GM23338 (cell line): Measurements from ENCODE around the gene SH3PXD2B. TPM values are rescaled to one million over a fixed set of nuclear protein-coding genes. Genes with fewer than 3 reads are reported as not detected.
A peak's percentile ranks its signal among the peaks of the same experiment; 100 is the strongest.

Experiments
- ATAC-seq: fragments of 200-7000 bp; cut with Tn5 transposase; 3 replicates; pipeline ENCODE4 v1.9.1; 2020
- DNase-seq: peaks from one replicate; pipeline ENCODE4 v3.0.0-alpha.2; 2015; ENCODE audit warnings: low spot score
- H2AFZ ChIP-seq: fragments of 200-600 bp; sonication (generic); 2 replicates; pipeline ENCODE4 v1.8.0; 2016; ENCODE audit warnings: antibody characterized with exemption, mild to moderate bottlenecking, moderate library complexity
- H3F3A ChIP-seq: fragments of 200-600 bp; sonication (generic); replicated peaks from 2 replicates; pipeline ENCODE4 v1.8.0; 2017; ENCODE audit warnings: antibody characterized with exemption, mixed run types, low read depth
- H3K27ac ChIP-seq: fragments of 200-600 bp; sonication (generic); 2 replicates; pipeline ENCODE4 v1.6.1; 2016; ENCODE audit warnings: low read depth
- H3K27me3 ChIP-seq: fragments of 200-600 bp; sonication (generic); 2 replicates; pipeline ENCODE4 v1.8.0; 2016; ENCODE audit warnings: mild to moderate bottlenecking, mixed run types, moderate library complexity; ENCODE audit not compliant: insufficient read depth
- H3K36me3 ChIP-seq: fragments of 200-600 bp; sonication (generic); 2 replicates; pipeline ENCODE4 v1.8.0; 2016; ENCODE audit warnings: mild to moderate bottlenecking; ENCODE audit not compliant: insufficient read depth
- H3K4me1 ChIP-seq: fragments of 200-600 bp; sonication (generic); 2 replicates; pipeline ENCODE4 v1.8.0; 2016; ENCODE audit warnings: mild to moderate bottlenecking, moderate library complexity; ENCODE audit not compliant: insufficient read depth
- H3K4me2 ChIP-seq: fragments of 200-600 bp; sonication (generic); 2 replicates; pipeline ENCODE4 v1.7.1; 2017; ENCODE audit warnings: mixed run types
- H3K4me3 ChIP-seq: fragments of 200-600 bp; sonication (generic); 2 replicates; pipeline ENCODE4 v1.6.1; 2016; ENCODE audit warnings: mixed run types
- H3K79me2 ChIP-seq: fragments of 200-600 bp; sonication (generic); replicated peaks from 2 replicates; pipeline ENCODE4 v1.8.0; 2017; ENCODE audit warnings: mild to moderate bottlenecking; ENCODE audit not compliant: insufficient read depth
- H3K9me2 ChIP-seq: fragments of 200-600 bp; sonication (generic); 2 replicates; pipeline ENCODE4 v1.8.0; 2017; ENCODE audit not compliant: insufficient read depth
- H4K20me1 ChIP-seq: fragments of 200-600 bp; sonication (generic); replicated peaks from 2 replicates; pipeline ENCODE4 v1.8.0; 2017; ENCODE audit warnings: mild to moderate bottlenecking; ENCODE audit not compliant: insufficient read depth
- H3K27ac Mint-ChIP-seq: 2 replicates; pipeline ENCODE4 v1.8.0; 2020; ENCODE audit warnings: inconsistent platforms, mild to moderate bottlenecking, moderate library complexity, mixed read lengths
- H3K27me3 Mint-ChIP-seq: 3 replicates; pipeline ENCODE4 v1.8.0; 2022; ENCODE audit warnings: low read depth, mild to moderate bottlenecking, moderate library complexity, mixed read lengths, inconsistent platforms; ENCODE audit not compliant: insufficient read depth, poor library complexity
- H3K36me3 Mint-ChIP-seq: 3 replicates; pipeline ENCODE4 v1.8.0; 2021; ENCODE audit warnings: low read depth, mild to moderate bottlenecking, inconsistent platforms, moderate library complexity, mixed read lengths
- H3K4me1 Mint-ChIP-seq: 3 replicates; pipeline ENCODE4 v1.8.0; 2020; ENCODE audit warnings: mild to moderate bottlenecking, inconsistent platforms, mixed read lengths
- H3K4me3 Mint-ChIP-seq: 3 replicates; pipeline ENCODE4 v1.8.0; 2021; ENCODE audit warnings: moderate library complexity, mild to moderate bottlenecking, inconsistent platforms, mixed read lengths
- H3K9me3 Mint-ChIP-seq: 3 replicates; pipeline ENCODE4 v1.8.0; 2020; ENCODE audit warnings: moderate library complexity, mild to moderate bottlenecking, inconsistent platforms, mixed read lengths
- CREB1 ChIP-seq: fragments of 250-450 bp; sonication (Bioruptor Pico); IDR thresholded peaks from 2 replicates; pipeline ENCODE4 v1.5.0; 2020; ENCODE audit warnings: low read depth, mild to moderate bottlenecking, moderate library complexity
- EZH2 ChIP-seq: fragments of 200-600 bp; sonication (generic); IDR thresholded peaks from one replicate; pipeline ENCODE4 v1.8.0; 2017; ENCODE audit warnings: antibody characterized with exemption, mild to moderate bottlenecking, low read depth; ENCODE audit not compliant: unreplicated experiment
- EZH2phosphoT487 ChIP-seq: fragments of 200-600 bp; sonication (generic); IDR thresholded peaks from one replicate; pipeline ENCODE4 v1.8.1; 2018; ENCODE audit warnings: antibody characterized with exemption; ENCODE audit not compliant: unreplicated experiment
- NANOG ChIP-seq: IDR thresholded peaks from 2 replicates; pipeline ENCODE4 v1.6.1; 2016; ENCODE audit warnings: antibody characterized with exemption, borderline replicate concordance
- POLR2AphosphoS5 ChIP-seq: IDR thresholded peaks from 2 replicates; pipeline ENCODE4 v1.6.1; 2016; ENCODE audit warnings: antibody characterized with exemption, low read depth
- ZNF114 ChIP-seq: fragments of 250-450 bp; sonication (Bioruptor Pico); IDR thresholded peaks from 2 replicates; pipeline ENCODE4 v1.5.0; 2020; ENCODE audit warnings: mild to moderate bottlenecking, moderate library complexity
- ZNF331 ChIP-seq: fragments of 250-450 bp; sonication (Bioruptor Pico); IDR thresholded peaks from 2 replicates; pipeline ENCODE4 v1.5.0; 2020; ENCODE audit warnings: low read depth, mild to moderate bottlenecking, moderate library complexity
- polyA plus RNA-seq: library from polyadenylated mRNA; unstranded; fragments of >200 nt; fragmentation: Nextera tagmentation; extraction: Ambion mirVana; gene quantifications from 2 replicates; pipeline ENCODE4 v1.2.1, GENCODE V29; 2016
- total RNA-seq: library from RNA; depleted of rRNA; stranded (reverse); fragments of >200 nt; shearing (Covaris generic); gene quantifications from 2 replicates; pipeline ENCODE4 v1.2.3, GENCODE V29; 2014
- TF ChIP-seq, protein P1 (sequence below): IDR thresholded peaks from one replicate; pipeline ENCODE4 v1.6.1; 2018; ENCODE audit warnings: antibody characterized with exemption; ENCODE audit not compliant: unreplicated experiment
- TF ChIP-seq, protein P2 (sequence below): IDR thresholded peaks from 2 replicates; pipeline ENCODE4 v1.6.1; 2016; ENCODE audit warnings: antibody characterized with exemption
- TF ChIP-seq, protein P3 (sequence below), 2 experiments: fragments of 200-600 bp in 1 of 2; sonication (generic) in 1 of 2; conservative IDR thresholded peaks; 2 replicates each; pipeline versions ENCODE4 v1.5.1 to v1.6.1; 2016 to 2017; ENCODE audit warnings: antibody characterized with exemption in 2 of 2, low read depth in 2 of 2, mild to moderate bottlenecking in 2 of 2, moderate library complexity in 1 of 2

Gene SH3PXD2B
- total and polyA plus RNA-seq, 2 experiments from 2014 or later, result 40.2 to 52.5 TPM

- TF ChIP-seq, protein P1, sequence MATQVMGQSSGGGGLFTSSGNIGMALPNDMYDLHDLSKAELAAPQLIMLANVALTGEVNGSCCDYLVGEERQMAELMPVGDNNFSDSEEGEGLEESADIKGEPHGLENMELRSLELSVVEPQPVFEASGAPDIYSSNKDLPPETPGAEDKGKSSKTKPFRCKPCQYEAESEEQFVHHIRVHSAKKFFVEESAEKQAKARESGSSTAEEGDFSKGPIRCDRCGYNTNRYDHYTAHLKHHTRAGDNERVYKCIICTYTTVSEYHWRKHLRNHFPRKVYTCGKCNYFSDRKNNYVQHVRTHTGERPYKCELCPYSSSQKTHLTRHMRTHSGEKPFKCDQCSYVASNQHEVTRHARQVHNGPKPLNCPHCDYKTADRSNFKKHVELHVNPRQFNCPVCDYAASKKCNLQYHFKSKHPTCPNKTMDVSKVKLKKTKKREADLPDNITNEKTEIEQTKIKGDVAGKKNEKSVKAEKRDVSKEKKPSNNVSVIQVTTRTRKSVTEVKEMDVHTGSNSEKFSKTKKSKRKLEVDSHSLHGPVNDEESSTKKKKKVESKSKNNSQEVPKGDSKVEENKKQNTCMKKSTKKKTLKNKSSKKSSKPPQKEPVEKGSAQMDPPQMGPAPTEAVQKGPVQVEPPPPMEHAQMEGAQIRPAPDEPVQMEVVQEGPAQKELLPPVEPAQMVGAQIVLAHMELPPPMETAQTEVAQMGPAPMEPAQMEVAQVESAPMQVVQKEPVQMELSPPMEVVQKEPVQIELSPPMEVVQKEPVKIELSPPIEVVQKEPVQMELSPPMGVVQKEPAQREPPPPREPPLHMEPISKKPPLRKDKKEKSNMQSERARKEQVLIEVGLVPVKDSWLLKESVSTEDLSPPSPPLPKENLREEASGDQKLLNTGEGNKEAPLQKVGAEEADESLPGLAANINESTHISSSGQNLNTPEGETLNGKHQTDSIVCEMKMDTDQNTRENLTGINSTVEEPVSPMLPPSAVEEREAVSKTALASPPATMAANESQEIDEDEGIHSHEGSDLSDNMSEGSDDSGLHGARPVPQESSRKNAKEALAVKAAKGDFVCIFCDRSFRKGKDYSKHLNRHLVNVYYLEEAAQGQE, result no peak
- TF ChIP-seq, protein P2, sequence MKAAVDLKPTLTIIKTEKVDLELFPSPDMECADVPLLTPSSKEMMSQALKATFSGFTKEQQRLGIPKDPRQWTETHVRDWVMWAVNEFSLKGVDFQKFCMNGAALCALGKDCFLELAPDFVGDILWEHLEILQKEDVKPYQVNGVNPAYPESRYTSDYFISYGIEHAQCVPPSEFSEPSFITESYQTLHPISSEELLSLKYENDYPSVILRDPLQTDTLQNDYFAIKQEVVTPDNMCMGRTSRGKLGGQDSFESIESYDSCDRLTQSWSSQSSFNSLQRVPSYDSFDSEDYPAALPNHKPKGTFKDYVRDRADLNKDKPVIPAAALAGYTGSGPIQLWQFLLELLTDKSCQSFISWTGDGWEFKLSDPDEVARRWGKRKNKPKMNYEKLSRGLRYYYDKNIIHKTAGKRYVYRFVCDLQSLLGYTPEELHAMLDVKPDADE, result no peak
- TF ChIP-seq POLR2AphosphoS5 (no peak), CREB1 (CRISPR knock-in tag) (no peak), EZH2 (no peak), ZNF331 (no peak)
- TF ChIP-seq, protein P3, sequence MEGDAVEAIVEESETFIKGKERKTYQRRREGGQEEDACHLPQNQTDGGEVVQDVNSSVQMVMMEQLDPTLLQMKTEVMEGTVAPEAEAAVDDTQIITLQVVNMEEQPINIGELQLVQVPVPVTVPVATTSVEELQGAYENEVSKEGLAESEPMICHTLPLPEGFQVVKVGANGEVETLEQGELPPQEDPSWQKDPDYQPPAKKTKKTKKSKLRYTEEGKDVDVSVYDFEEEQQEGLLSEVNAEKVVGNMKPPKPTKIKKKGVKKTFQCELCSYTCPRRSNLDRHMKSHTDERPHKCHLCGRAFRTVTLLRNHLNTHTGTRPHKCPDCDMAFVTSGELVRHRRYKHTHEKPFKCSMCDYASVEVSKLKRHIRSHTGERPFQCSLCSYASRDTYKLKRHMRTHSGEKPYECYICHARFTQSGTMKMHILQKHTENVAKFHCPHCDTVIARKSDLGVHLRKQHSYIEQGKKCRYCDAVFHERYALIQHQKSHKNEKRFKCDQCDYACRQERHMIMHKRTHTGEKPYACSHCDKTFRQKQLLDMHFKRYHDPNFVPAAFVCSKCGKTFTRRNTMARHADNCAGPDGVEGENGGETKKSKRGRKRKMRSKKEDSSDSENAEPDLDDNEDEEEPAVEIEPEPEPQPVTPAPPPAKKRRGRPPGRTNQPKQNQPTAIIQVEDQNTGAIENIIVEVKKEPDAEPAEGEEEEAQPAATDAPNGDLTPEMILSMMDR (conservative IDR thresholded peaks at IDR 0.05; ENCODE audit: low read depth in 2 of 2), result no peak
These were observed 42.7 kb downstream of the SH3PXD2B start (continued) for GRCh38 chr5:172411484-172412072.

- Histone ChIP-seq H3K4me3 (no peak overlapping the region), H4K20me1 (peaks cover 2% of the 10 kb centered on the region), H3K36me3 (no peaks in the 10 kb centered on the region), H3K4me1 (peaks cover 4% of the 10 kb centered on the region; the same call in 1 of the 2 replicates), H3K4me2 (no peak overlapping the region), H3K27me3 (no peaks in the 10 kb centered on the region), H3K79me2 (no peaks in the 10 kb centered on the region; the same call in 1 of the 2 replicates), H3F3A (no peaks in the 10 kb centered on the region), H2AFZ (no peak overlapping the region), H3K27ac (peak overlapping the region; percentile 23; the same call in 1 of the 2 replicates), H3K9me2 (no peaks in the 10 kb centered on the region)
- Mint-ChIP-seq H3K4me1 (peaks cover 15% of the 10 kb centered on the region), H3K36me3 (peaks cover 22% of the 10 kb centered on the region), H3K27me3 (peaks cover 7% of the 10 kb centered on the region), H3K4me3 (no peak overlapping the region), H3K9me3 (no peaks in the 10 kb centered on the region), H3K27ac (no peak overlapping the region)
- DNase-seq (no peak), ATAC-seq (no peak)
- TF ChIP-seq, protein P3 (conservative IDR thresholded peaks at IDR 0.05; ENCODE audit: low read depth in 2 of 2), result no peak
- TF ChIP-seq EZH2, result no peak
- TF ChIP-seq ZNF331, result no peak
- no peak for TF ChIP-seq ZNF114 (CRISPR knock-in tag)
- TF ChIP-seq, protein P1, result no peak
- TF ChIP-seq CREB1 (CRISPR knock-in tag), result no peak
- TF ChIP-seq, protein P2, result no peak
- no peak for TF ChIP-seq NANOG
- TF ChIP-seq EZH2phosphoT487, result no peak
These were observed 43.5 kb downstream of the SH3PXD2B start for GRCh38 chr5:172410662-172411483.
